Left lung (tissue), 10 donors: Measurements from ENCODE around the gene TANGO2. TPM values are rescaled to one million over a fixed set of nuclear protein-coding genes. Genes with fewer than 3 reads are reported as not detected.
A peak's percentile ranks its signal among the peaks of the same experiment; 100 is the strongest.

Source experiments
- ATAC-seq: fragments of 200-7000 bp; cut with Tn5 transposase; one replicate; pipeline ENCODE4 v1.9.1; 2020; ENCODE audit warnings: moderate library complexity
- DNase-seq, 4 donors: peaks; one replicate each; pipeline ENCODE4 v3.0.0-alpha.2; 2013 to 2020
- H3K27ac ChIP-seq, 2 donors: fragments of 200-600 bp; sonication (generic) in 1 of 2; one replicate each; pipeline versions ENCODE4 v1.5.0 to v1.8.0; 2020 to 2021
- H3K27me3 ChIP-seq, 2 donors: fragments of 200-600 bp; sonication (generic) in 1 of 2; one replicate each; pipeline versions ENCODE4 v1.5.0 to v1.8.0; 2020 to 2021
- H3K36me3 ChIP-seq, 2 donors: fragments of 200-600 bp; sonication (generic) in 1 of 2; one replicate each; pipeline versions ENCODE4 v1.5.0 to v1.8.0; 2020 to 2021
- H3K4me1 ChIP-seq, 2 donors: fragments of 200-600 bp; one replicate each; pipeline ENCODE4 v1.8.0; 2021
- H3K4me3 ChIP-seq, 2 donors: fragments of 200-600 bp; sonication (generic) in 1 of 2; one replicate each; pipeline versions ENCODE4 v1.5.0 to v1.8.0; 2020 to 2021; ENCODE audit warnings: mild to moderate bottlenecking in 1 of 2
- H3K9me3 ChIP-seq, 2 donors: fragments of 200-600 bp; sonication (generic) in 1 of 2; one replicate each; pipeline versions ENCODE4 v1.5.0 to v1.8.0; 2020 to 2021
- CTCF ChIP-seq, 2 donors: fragments of 200-600 bp; sonication (generic) in 1 of 2; IDR thresholded peaks; one replicate each; pipeline versions ENCODE4 v1.5.0 to v1.8.0; 2021; ENCODE audit warnings: antibody characterized with exemption in 2 of 2
- intact Hi-C, 2 donors: fragments of 100-400 bp; cut with DNase I; formaldehyde crosslinking; loops; one replicate each; pipeline versions ENCODE4 v1.11.2 to v1.14.2; 2022
- polyA plus RNA-seq, 6 donors: library from polyadenylated mRNA; unstranded; fragments of 120-200 nt; gene quantifications; one replicate each; pipeline ENCODE4 v1.2.1, GENCODE V29; 2013; ENCODE audit not compliant: insufficient read length in 6 of 6
- total RNA-seq, 2 donors: library from RNA; stranded (reverse); fragmentation: NEBNext Ultra II Directional; extraction: Animal tissue kit (Norgen Biotek cat#: 25700); gene quantifications; one replicate each; pipeline ENCODE4 v1.2.1, GENCODE V29; 2021
- donor health status: DM: no; HTN: yes; CAD: no.
- donor health status: DM: no; HTN: no; CAD: no.

The TANGO2 gene
- total and polyA plus RNA-seq, 8 donors = 10.9 to 47.2 (median 13.6) TPM

DNA sequence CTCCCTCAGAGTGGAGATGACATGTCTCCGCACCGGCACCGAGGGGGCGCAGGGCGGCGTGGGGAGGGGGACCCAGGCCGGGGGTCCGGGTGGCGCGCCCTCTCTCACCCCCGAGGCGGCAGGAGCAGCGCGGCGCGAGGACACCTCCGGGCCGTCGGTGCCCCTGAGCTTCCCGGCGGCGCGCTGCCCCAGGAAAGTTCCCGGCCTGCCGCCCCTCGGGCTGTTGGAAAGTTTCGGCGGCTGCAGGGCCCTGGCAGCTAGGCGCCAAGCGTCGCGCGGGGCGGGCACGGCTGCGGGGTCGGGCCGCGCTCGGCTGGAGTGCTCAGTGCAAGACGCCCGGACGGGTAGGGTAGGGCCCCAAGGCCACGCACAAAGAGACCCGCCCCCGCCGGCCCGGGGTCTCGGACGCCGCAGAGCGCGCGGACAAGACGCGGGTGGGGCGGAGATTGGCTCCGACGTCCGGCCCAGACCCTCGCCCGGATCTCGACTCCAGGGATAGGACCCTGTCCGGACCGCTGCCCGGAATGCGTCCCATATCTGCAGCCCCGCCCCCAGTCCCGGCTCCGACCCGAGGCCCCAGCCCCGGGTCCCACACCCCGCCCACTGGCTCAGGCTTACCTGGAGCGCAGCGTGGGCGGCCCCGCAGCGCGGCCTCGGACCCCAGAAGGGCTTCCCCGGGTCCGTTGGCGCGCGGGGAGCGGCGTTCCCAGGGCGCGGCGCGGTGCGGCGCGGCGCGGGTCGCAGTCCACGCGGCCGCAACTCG is 4.8 kb upstream of the TANGO2 start:
- H3K27me3 ChIP-seq = peaks cover 0 to 31% of the 10 kb centered on the region in 2 donors
- intact Hi-C loops = loop anchor here in 1 of 2 donors (2.0 kb wide), 1 partner anchor 47 kb away; no protein-coding TSS in a partner anchor
- peaks cover 8 to 36% of the 10 kb centered on the region in 2 donors for H3K4me1 ChIP-seq
- H3K4me3 ChIP-seq = peak overlapping the region; percentile 66 to 88
- no peak for TF ChIP-seq CTCF (IDR thresholded peaks at IDR 0.05)
- H3K9me3 ChIP-seq = no peaks in the 10 kb centered on the region
- DNase-seq (peak in 1 of 4 donors; percentile 86), ATAC-seq (no peak)
- no peaks in the 10 kb centered on the region for H3K36me3 ChIP-seq
- H3K27ac ChIP-seq = no peak overlapping the region

DNA sequence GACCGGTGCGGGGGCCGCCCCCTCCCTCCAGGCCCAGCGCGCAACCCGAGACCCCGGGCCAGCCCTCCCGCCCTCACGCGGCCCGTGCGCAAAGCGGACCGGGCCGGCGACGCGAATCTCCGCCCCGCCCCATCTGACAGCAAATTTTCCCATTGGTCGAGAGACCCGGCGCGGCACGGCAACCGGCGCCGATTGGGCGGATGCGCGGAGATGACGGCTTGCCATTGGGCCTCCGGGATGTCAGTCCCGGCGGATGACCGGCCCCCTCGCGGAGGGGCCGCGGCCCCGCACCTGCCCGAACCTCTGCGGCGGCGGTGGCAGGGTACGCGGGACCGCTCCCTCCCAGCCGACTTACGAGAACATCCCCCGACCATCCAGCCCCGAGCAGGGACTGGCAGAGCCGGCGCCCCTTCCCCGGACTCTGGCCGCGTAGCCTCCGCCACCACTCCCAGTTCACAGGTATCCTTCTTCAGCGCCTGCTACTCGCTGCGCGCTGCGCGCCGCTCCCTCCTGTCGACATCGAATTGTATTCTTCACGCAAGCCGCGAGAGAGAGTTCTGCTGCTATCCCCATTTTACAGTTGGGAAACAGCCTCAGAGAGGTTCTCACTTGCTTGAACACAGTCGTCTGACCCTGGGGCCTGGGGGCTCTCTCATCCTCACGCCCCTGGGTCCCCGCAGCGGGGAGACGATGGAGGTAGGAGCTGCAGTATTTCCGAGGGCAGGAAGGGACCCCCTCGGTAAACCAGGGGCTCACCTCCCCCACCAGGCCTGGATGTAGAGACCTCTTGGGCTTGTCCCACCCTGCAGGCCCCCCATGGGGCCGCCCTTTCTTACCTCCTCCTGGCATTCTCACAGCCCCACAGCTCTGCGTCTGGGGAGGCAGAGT is 3.9 kb upstream of the TANGO2 start, which contains the start of gene ARVCF:
Gene ARVCF, minus strand, starts transcription at position 90 of the 888 bp plus-strand sequence. CDS start 26,029 bp downstream, outside the sequence.
- peak in 1 of 2 donors; percentile 22 for TF ChIP-seq CTCF (IDR thresholded peaks at IDR 0.05)
- Histone ChIP-seq H3K4me1 (peaks cover 13 to 42% of the 10 kb centered on the region in 2 donors), H3K27me3 (peaks cover 0 to 31% of the 10 kb centered on the region in 2 donors), H3K4me3 (peak within 1 kb of the TSS; percentile 66 to 88), H3K9me3 (no peaks in the 10 kb centered on the region), H3K36me3 (no peaks in the 10 kb centered on the region), H3K27ac (no peak within 1 kb of the TSS)
- intact Hi-C loops = no loop called here
- ATAC-seq (peak; percentile 77), DNase-seq (peak; percentile 84 to 92 (median 90))

- ATAC-seq (no peak), DNase-seq (peak in 1 of 4 donors; percentile 23)
- Histone ChIP-seq H3K9me3 (no peaks in the 10 kb centered on the region), H3K4me3 (peak overlapping the region in 1 of 2 donors; percentile 88), H3K27ac (no peak overlapping the region), H3K4me1 (peaks cover 19 to 48% of the 10 kb centered on the region in 2 donors), H3K27me3 (peaks cover 0 to 31% of the 10 kb centered on the region in 2 donors), H3K36me3 (no peaks in the 10 kb centered on the region)
- no peak for TF ChIP-seq CTCF (IDR thresholded peaks at IDR 0.05)
- intact Hi-C loops = no loop called here
These were observed 3.3 kb upstream of the TANGO2 start for GRCh38 chr22:20017622-20017958.

DNA sequence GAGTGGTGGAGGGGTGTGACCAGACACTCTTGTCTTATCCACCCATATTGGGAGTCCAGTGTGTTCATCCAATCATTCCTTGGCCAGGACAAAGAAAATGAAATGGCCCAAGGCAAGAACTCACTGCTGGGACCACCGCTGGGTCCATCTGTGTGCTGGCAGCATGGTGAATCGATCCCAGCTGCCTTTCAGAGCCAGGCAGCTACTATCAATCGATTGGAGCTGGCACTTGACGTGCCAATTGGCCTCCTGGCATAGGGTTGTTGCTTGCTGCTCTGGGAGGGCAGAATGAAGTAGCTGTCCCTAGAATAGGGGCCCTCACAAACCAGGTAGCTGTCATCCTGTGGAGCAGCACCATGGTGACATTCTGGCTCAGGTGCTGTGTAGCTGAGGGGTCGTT is 2.9 kb upstream of the TANGO2 start:
- no peaks in the 10 kb centered on the region for H3K9me3 ChIP-seq
- H3K4me1 ChIP-seq = peaks cover 21 to 52% of the 10 kb centered on the region in 2 donors
- DNase-seq (peak in 1 of 4 donors; percentile 8), ATAC-seq (no peak)
- intact Hi-C loops = no loop called here
- no peak overlapping the region for H3K4me3 ChIP-seq
- no peak for TF ChIP-seq CTCF (IDR thresholded peaks at IDR 0.05)
- no peak overlapping the region for H3K27ac ChIP-seq
- no peaks in the 10 kb centered on the region for H3K36me3 ChIP-seq
- peaks cover 0 to 31% of the 10 kb centered on the region in 2 donors for H3K27me3 ChIP-seq
